ENCODE results near the gene DHFR2. TPM values are rescaled to one million over a fixed set of nuclear protein-coding genes. Genes with fewer than 3 reads are reported as not detected.

The DHFR2 gene
- polyA plus RNA-seq, 1 of the 3 experiments (the other 2 are of a cell fraction), result 1.3 TPM

- Histone ChIP-seq H3K4me3 (ENCODE audit: low read depth in 2 of 2, low read length in 1 of 2) (no peak overlapping the region), H3K9me2 (no peaks in the 10 kb centered on the region), H3K9me3 (no peaks in the 10 kb centered on the region), H4K20me1 (ENCODE audit: insufficient read depth) (no peaks in the 10 kb centered on the region), H3K4me2 (no peak overlapping the region), H3K36me3 (replicated peaks in 1 of 2; ENCODE audit: control insufficient read depth in 1 of 2, insufficient read depth in 2 of 2, low read length in 1 of 2) (peaks cover 0 to 2% of the 10 kb centered on the region in 2 experiments), H3K27ac (ENCODE audit: low read depth in 2 of 2, low read length in 1 of 2) (no peak overlapping the region), H3K27me3 (ENCODE audit: insufficient read depth) (no peaks in the 10 kb centered on the region), H3K79me2 (ENCODE audit: insufficient read depth) (no peaks in the 10 kb centered on the region; the same call in 1 of the 2 replicates), H3K9ac (no peak overlapping the region), H3F3A (replicated peaks; ENCODE audit: insufficient read depth) (peaks cover 12% of the 10 kb centered on the region), H3K4me1 (ENCODE audit: control insufficient read depth in 1 of 2, insufficient read depth in 2 of 2, low read depth in 1 of 2, low read length in 1 of 2) (no peaks in the 10 kb centered on the region; a peak in 1 of 4 replicates), H2AFZ (ENCODE audit: low read depth) (no peak overlapping the region)
- ChIA-PET POLR2A (interaction anchor here (1.8 kb wide), 1 partner anchor 37 kb away, joined by 3 read pairs; no protein-coding TSS in a partner anchor), CTCF (no interaction called here)
- WGBS (ENCODE audit: low lambda C conversion rate), result 91% methylated on average over 2 of the region's 2 CpGs
- DNase-seq, result no peak
- no peak for TF ChIP-seq RFX5 (IDR thresholded peaks at IDR 0.05; ENCODE audit: low read length)
- no peak for TF ChIP-seq NFIC (IDR thresholded peaks at IDR 0.05; ENCODE audit: borderline replicate concordance)
- TF ChIP-seq IRF3 (IDR thresholded peaks at IDR 0.05; ENCODE audit: low read depth, low read length), result no peak
- TF ChIP-seq EP300 (IDR thresholded peaks at IDR 0.05; ENCODE audit: borderline replicate concordance in 1 of 2, low read depth in 1 of 2, low read length in 1 of 2), result no peak
- TF ChIP-seq, protein P1, sequence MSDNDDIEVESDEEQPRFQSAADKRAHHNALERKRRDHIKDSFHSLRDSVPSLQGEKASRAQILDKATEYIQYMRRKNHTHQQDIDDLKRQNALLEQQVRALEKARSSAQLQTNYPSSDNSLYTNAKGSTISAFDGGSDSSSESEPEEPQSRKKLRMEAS (IDR thresholded peaks at IDR 0.05; ENCODE audit: low read depth), result no peak
Observed at GRCh38 chr3:94026623-94027022, 36.1 kb downstream of the DHFR2 start.

DNA sequence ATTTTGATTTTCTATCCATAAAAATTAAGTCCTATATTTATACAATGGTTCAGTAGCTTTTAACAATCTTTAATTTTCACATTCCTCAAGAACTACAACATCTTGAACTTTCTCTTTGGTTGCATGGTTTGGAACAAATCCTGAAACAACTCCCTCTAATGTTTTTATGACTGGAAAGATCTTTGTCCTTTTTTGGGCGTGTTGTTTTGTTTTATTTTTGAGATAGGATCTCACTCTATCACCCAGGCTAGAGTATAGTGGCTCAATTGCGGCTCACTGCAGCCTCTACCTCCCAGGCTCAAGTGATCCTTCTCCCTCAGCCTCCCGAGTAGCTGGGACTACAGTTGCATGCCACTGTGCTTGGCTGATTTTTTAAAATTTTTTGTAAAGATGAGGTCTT, 38.3 kb downstream of the DHFR2 start:
- H3K4me2 ChIP-seq, result no peak overlapping the region

More for the DNA sequence above, 38.3 kb downstream of the DHFR2 start:
- Histone ChIP-seq H3K4me3 (ENCODE audit: low read depth in 2 of 2, low read length in 1 of 2) (no peak overlapping the region), H3K27ac (ENCODE audit: low read depth in 2 of 2, low read length in 1 of 2) (no peak overlapping the region), H3K9ac (no peak overlapping the region), H3K79me2 (ENCODE audit: insufficient read depth) (no peaks in the 10 kb centered on the region; the same call in 1 of the 2 replicates), H3K9me2 (no peaks in the 10 kb centered on the region), H4K20me1 (ENCODE audit: insufficient read depth) (no peaks in the 10 kb centered on the region), H3K27me3 (ENCODE audit: insufficient read depth) (no peaks in the 10 kb centered on the region), H2AFZ (ENCODE audit: low read depth) (no peak overlapping the region), H3K36me3 (replicated peaks in 1 of 2; ENCODE audit: control insufficient read depth in 1 of 2, insufficient read depth in 2 of 2, low read length in 1 of 2) (no peaks in the 10 kb centered on the region), H3F3A (replicated peaks; ENCODE audit: insufficient read depth) (peaks cover 12% of the 10 kb centered on the region), H3K4me1 (ENCODE audit: control insufficient read depth in 1 of 2, insufficient read depth in 2 of 2, low read depth in 1 of 2, low read length in 1 of 2) (no peaks in the 10 kb centered on the region; a peak in 1 of 4 replicates), H3K9me3 (no peaks in the 10 kb centered on the region)
- 89% methylated on average over 3 of the region's 3 CpGs for WGBS (ENCODE audit: low lambda C conversion rate)
- ChIA-PET POLR2A (no interaction called here), CTCF (interaction anchor here (0.9 to 2.0 kb wide), 4 partner anchors 11 to 45 kb away, joined by 3 to 8 read pairs (median 4); no protein-coding TSS in a partner anchor)
- no peak for DNase-seq
- TF ChIP-seq TAF1 (IDR thresholded peaks at IDR 0.05; ENCODE audit: borderline replicate concordance, low read depth, low read length) (no peak), ELF1 (IDR thresholded peaks at IDR 0.05) (no peak), RCOR1 (IDR thresholded peaks at IDR 0.05; ENCODE audit: low read length) (no peak), TEAD4 (IDR thresholded peaks at IDR 0.05; ENCODE audit: borderline replicate concordance, insufficient read depth) (no peak), TCF12 (IDR thresholded peaks at IDR 0.05) (no peak), RXRA (IDR thresholded peaks at IDR 0.05; ENCODE audit: borderline replicate concordance, low read depth) (no peak), GABPA (IDR thresholded peaks at IDR 0.05; ENCODE audit: low read depth) (no peak), USF2 (IDR thresholded peaks at IDR 0.05; ENCODE audit: borderline replicate concordance, low read depth, low read length) (no peak), RFX5 (IDR thresholded peaks at IDR 0.05; ENCODE audit: low read length) (no peak), SIN3A (IDR thresholded peaks at IDR 0.05; ENCODE audit: borderline replicate concordance, low read depth, low read length) (no peak), ZBTB33 (IDR thresholded peaks at IDR 0.05; ENCODE audit: borderline replicate concordance, low read depth) (no peak), CHD2 (IDR thresholded peaks at IDR 0.05; ENCODE audit: low read length, partially characterized antibody) (no peak), FOSL2 (IDR thresholded peaks at IDR 0.05; ENCODE audit: borderline replicate concordance, low read depth) (no peak), GATA2 (CRISPR knock-in tag; IDR thresholded peaks at IDR 0.05) (no peak), NFIC (IDR thresholded peaks at IDR 0.05; ENCODE audit: borderline replicate concordance) (no peak), FOXM1 (IDR thresholded peaks at IDR 0.05; ENCODE audit: low read depth) (no peak)
- TF ChIP-seq, protein P1 (IDR thresholded peaks at IDR 0.05; ENCODE audit: low read depth), result no peak

All from SK-N-SH (cell line).